SU-DHL-6 (cell line): ENCODE results near the gene RARRES1.

Experiments used
- CTCF ChIP-seq: fragments of 200-600 bp; sonication (generic); IDR thresholded peaks from one replicate; pipeline ENCODE4 v1.5.1; 2017; ENCODE audit warnings: antibody characterized with exemption, mild to moderate bottlenecking, low read length, moderate library complexity; ENCODE audit not compliant: insufficient read depth, poor library complexity, severe bottlenecking
- EZH2phosphoT487 ChIP-seq: fragments of 200-600 bp; sonication (generic), shearing (Covaris generic); conservative IDR thresholded peaks from 2 replicates; pipeline ENCODE4 v1.6.1; 2018; ENCODE audit warnings: mild to moderate bottlenecking, antibody characterized with exemption, low read length, moderate library complexity, mixed read lengths

- TF ChIP-seq CTCF (no peak), EZH2phosphoT487 (no peak)
Observed at GRCh38 chr3:158739661-158740060, 7.4 kb upstream of the RARRES1 start.
